RWPE1 (cell line): Measurements from ENCODE around the gene CRY1.

Source experiments
- CTCF ChIA-PET: fragments of 350-600 bp; sonication (Branson Sonifier 250); formaldehyde crosslinking; extraction: SDS; loops from one replicate; lab custom pipeline; 2021; lab: Yijun Ruan, JAX
- POLR2A ChIA-PET: fragments of 400-600 bp; formaldehyde crosslinking; extraction: SDS; loops from one replicate; lab custom pipeline; 2020; ENCODE audit warnings: antibody characterized with exemption; ENCODE audit not compliant: low non-redundant PET; lab: Yijun Ruan, JAX
- DNase-seq: peaks from one replicate; pipeline ENCODE4 v3.0.0; 2012; ENCODE audit warnings: low spot score
- H3K27ac ChIP-seq: fragments of 450-650 bp; 2 replicates; pipeline ENCODE4 v1.5.1; 2017
- CTCF ChIP-seq: fragments of 450-650 bp; conservative IDR thresholded peaks from 2 replicates; pipeline ENCODE4 v1.5.1; 2017; ENCODE audit warnings: low read depth, mild to moderate bottlenecking

Gene CRY1

GRCh38 chr12:107103516-107103915, 10.2 kb upstream of the CRY1 start:
- CTCF ChIA-PET, result interaction anchor here (1.0 kb wide), 1 partner anchor 11 kb away, joined by 4 read pairs; no protein-coding TSS in a partner anchor
- TF ChIP-seq CTCF, result no peak
- POLR2A ChIA-PET, result no interaction called here
- no peak for DNase-seq
- no peak overlapping the region for H3K27ac ChIP-seq

GRCh38 chr12:107103097-107103496, 9.7 kb upstream of the CRY1 start:
- H3K27ac ChIP-seq, result no peak overlapping the region
- POLR2A ChIA-PET, result no interaction called here
- no peak for TF ChIP-seq CTCF
- CTCF ChIA-PET, result no interaction called here
- no peak for DNase-seq

DNA sequence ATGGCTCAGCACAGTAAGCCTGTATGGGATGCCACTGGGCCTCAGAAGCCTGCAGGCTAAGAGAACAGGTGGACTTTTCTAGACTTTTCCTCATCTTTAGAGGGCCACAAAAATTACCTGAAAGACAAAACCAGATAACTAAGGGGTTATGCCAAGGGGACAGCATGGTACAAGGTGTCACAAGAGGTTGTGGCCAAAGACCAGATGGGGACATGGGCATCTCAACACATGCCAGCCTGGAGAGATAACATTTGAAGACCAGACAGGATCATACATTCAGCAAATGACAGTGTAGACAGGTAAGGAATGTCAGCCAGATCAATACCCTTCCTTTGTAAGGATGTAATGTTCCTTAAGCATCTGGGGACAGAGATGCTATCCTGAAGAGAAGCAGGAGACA, 8.9 kb upstream of the CRY1 start:
- POLR2A ChIA-PET, result interaction anchor here (0.8 kb wide), 1 partner anchor 1589 kb away, joined by 3 read pairs; no protein-coding TSS in a partner anchor
- DNase-seq, result no peak
- CTCF ChIA-PET, result no interaction called here
- H3K27ac ChIP-seq, result no peak overlapping the region
- no peak for TF ChIP-seq CTCF

GRCh38 chr12:107101651-107102050, 8.3 kb upstream of the CRY1 start:
- DNase-seq, result no peak
- ChIA-PET POLR2A (interaction anchor here (0.8 kb wide), 1 partner anchor 1589 kb away, joined by 3 read pairs; no protein-coding TSS in a partner anchor), CTCF (no interaction called here)
- TF ChIP-seq CTCF, result no peak
- no peak overlapping the region for H3K27ac ChIP-seq

DNA sequence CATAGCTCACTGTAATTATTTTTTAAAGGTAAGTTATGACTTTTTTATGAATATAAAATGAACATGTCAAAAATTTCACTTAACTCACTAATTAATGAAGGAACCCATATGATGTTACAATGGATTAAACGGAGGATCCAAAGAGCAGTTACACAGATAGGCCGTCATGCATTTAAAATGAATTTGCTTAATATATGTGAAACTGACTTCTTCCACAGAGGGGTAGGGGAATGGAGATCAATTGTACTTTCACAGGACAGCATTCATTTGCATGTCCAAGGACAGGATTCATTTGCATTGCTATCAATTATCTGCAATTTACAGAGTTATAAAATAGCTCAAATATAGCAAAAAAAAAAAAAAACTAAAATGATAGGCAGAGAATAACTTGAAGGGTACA, 6.6 kb upstream of the CRY1 start:
- no peak for DNase-seq
- ChIA-PET CTCF (interaction anchor here (0.6 kb wide), 1 partner anchor 456 kb away, joined by 4 read pairs; no protein-coding TSS in a partner anchor), POLR2A (no interaction called here)
- no peak overlapping the region for H3K27ac ChIP-seq
- TF ChIP-seq CTCF, result no peak

- ChIA-PET CTCF (no interaction called here), POLR2A (no interaction called here)
- no peak for TF ChIP-seq CTCF
- DNase-seq, result no peak
- H3K27ac ChIP-seq, result no peak overlapping the region
Observed at GRCh38 chr12:107096571-107096970, 3.2 kb upstream of the CRY1 start.

DNA sequence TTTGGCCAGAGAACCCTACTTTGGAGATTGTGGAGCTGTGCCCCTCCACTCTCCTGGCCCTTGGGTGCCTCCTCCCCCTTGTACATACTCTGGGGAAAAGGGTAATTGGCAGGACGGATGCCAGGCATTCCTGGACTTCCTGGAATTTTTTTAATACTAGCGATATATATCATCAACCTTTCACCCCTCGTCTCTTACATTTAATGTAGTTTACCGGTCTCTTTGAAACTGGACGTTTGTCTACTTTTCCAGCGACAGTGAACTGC, 767 bp upstream of the CRY1 start:
- POLR2A ChIA-PET, result no interaction called here
- no peak for TF ChIP-seq CTCF
- DNase-seq, result peak; percentile 55
- H3K27ac ChIP-seq, result peak overlapping the region; percentile 86
- CTCF ChIA-PET, result no interaction called here
